ENCODE measurements around the gene EFCAB9. TPM values are rescaled to one million over a fixed set of nuclear protein-coding genes. Genes with fewer than 3 reads are reported as not detected.
A peak's percentile ranks its signal among the peaks of the same experiment; 100 is the strongest.
"Not testable (repeated sequence)": the region's sequence is repeated elsewhere in the genome, so short reads cannot be mapped to it uniquely, and the experiment has no call there.

The EFCAB9 gene
- total RNA-seq, 3 donors from 2014 or later: not detected

DNA sequence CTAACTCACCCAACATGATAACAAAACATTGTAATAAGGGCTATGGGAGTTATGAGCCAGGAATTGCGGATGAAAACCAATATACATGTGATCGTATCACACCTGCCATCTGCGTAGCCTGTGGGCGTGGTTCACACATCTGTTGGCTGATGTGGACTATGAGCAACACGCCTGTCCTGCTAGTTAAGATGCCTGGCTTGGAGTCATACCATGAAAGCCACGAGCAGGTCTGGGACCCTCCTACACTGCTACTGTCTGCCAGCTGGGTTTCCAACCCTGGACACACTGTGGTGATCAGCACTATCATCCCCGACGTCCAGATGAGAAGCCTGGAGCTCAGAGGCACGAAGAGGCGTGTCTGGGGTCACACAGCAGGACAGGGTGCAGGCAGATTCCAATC lies 46.1 kb upstream of the EFCAB9 start:
- DNase-seq (ENCODE audit: low spot score in 2 of 2): no peak
- TF ChIP-seq, protein P1, sequence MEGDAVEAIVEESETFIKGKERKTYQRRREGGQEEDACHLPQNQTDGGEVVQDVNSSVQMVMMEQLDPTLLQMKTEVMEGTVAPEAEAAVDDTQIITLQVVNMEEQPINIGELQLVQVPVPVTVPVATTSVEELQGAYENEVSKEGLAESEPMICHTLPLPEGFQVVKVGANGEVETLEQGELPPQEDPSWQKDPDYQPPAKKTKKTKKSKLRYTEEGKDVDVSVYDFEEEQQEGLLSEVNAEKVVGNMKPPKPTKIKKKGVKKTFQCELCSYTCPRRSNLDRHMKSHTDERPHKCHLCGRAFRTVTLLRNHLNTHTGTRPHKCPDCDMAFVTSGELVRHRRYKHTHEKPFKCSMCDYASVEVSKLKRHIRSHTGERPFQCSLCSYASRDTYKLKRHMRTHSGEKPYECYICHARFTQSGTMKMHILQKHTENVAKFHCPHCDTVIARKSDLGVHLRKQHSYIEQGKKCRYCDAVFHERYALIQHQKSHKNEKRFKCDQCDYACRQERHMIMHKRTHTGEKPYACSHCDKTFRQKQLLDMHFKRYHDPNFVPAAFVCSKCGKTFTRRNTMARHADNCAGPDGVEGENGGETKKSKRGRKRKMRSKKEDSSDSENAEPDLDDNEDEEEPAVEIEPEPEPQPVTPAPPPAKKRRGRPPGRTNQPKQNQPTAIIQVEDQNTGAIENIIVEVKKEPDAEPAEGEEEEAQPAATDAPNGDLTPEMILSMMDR (IDR thresholded peaks at IDR 0.05): no peak
- no peak for TF ChIP-seq POLR2A (IDR thresholded peaks at IDR 0.05)
- no peak for TF ChIP-seq POLR2AphosphoS5 (IDR thresholded peaks at IDR 0.05)
- Histone ChIP-seq H3K27ac (no peak overlapping the region), H3K4me1 (no peaks in the 10 kb centered on the region), H3K27me3 (no peaks in the 10 kb centered on the region), H3K9me3 (no peaks in the 10 kb centered on the region), H3K4me3 (no peak overlapping the region), H3K36me3 (no peaks in the 10 kb centered on the region)
- intact Hi-C loops (cut with DNase I; ENCODE audit: low total_unique reads): no loop called here

DNA sequence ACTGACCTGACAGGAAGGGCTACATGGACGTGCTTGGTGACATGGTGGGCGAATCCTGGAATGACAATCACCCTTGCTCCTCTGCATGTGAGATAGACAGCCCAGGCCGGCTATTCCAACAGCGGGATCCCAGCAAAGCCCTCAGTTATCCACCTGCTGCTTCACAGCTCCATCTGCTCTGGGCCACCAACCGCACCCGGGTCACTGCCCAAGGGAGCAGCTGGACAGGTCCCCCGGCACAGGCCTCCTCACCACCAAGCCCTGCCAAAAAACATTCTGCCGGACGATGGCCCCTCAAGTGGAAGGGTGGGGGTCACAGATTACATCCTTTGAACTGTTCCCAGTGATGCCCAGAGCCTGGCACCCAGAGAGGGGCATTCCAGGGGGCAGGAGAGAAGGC lies 45.6 kb upstream of the EFCAB9 start:
- TF ChIP-seq POLR2A (IDR thresholded peaks at IDR 0.05) (no peak), POLR2AphosphoS5 (IDR thresholded peaks at IDR 0.05) (no peak)
- TF ChIP-seq, protein P1 (IDR thresholded peaks at IDR 0.05): no peak
- no peaks in the 10 kb centered on the region for H3K9me3 ChIP-seq
- H3K27me3 ChIP-seq: no peaks in the 10 kb centered on the region
- H3K27ac ChIP-seq: no peak overlapping the region
- intact Hi-C loops (cut with DNase I; ENCODE audit: low total_unique reads): no loop called here
- H3K36me3 ChIP-seq: no peaks in the 10 kb centered on the region
- H3K4me3 ChIP-seq: no peak overlapping the region
- no peaks in the 10 kb centered on the region for H3K4me1 ChIP-seq
- no peak for DNase-seq (ENCODE audit: low spot score in 2 of 2)

DNA sequence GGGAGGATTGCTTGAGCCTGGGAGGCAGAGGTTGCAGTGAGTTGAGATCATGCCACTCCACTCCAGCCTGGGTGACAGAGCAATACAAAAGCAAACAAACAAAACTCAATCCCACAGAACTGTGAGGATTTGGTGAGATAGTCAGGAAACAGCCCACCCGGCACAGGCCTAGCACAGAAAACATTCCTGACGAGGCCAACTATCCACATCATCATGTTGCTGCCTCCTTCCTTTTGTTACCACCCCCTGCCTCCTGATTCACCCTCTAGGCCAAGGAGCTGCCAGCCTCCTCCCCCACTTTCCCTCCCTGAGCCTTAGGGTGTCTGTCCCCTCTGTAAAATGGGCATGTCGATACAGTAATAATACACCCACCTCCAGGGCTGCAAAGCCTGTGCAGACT lies 44.9 kb upstream of the EFCAB9 start:
- no peak for DNase-seq (ENCODE audit: low spot score in 2 of 2)
- H3K27ac ChIP-seq: no peak overlapping the region
- no peaks in the 10 kb centered on the region for H3K36me3 ChIP-seq
- no peak overlapping the region for H3K4me3 ChIP-seq
- no peak for TF ChIP-seq POLR2A (IDR thresholded peaks at IDR 0.05)
- no peak for TF ChIP-seq POLR2AphosphoS5 (IDR thresholded peaks at IDR 0.05)
- TF ChIP-seq, protein P1 (IDR thresholded peaks at IDR 0.05): no peak
- H3K27me3 ChIP-seq: no peaks in the 10 kb centered on the region
- H3K4me1 ChIP-seq: no peaks in the 10 kb centered on the region
- intact Hi-C loops (cut with DNase I; ENCODE audit: low total_unique reads): no loop called here
- no peaks in the 10 kb centered on the region for H3K9me3 ChIP-seq

GRCh38 chr5:172149481-172149880 lies 44.5 kb upstream of the EFCAB9 start:
- H3K27ac ChIP-seq; H3K4me3 ChIP-seq; DNase-seq (ENCODE audit: low spot score in 2 of 2); intact Hi-C loops (cut with DNase I; ENCODE audit: low total_unique reads); H3K36me3 ChIP-seq; H3K4me1 ChIP-seq; H3K9me3 ChIP-seq; H3K27me3 ChIP-seq: not testable (repeated sequence)

GRCh38 chr5:172150514-172151425 lies 43.2 kb upstream of the EFCAB9 start:
- Histone ChIP-seq H3K27ac (peak overlapping the region in 1 of 2 donors; percentile 21), H3K27me3 (no peaks in the 10 kb centered on the region), H3K4me3 (no peak overlapping the region), H3K36me3 (no peaks in the 10 kb centered on the region), H3K9me3 (no peaks in the 10 kb centered on the region), H3K4me1 (no peaks in the 10 kb centered on the region)
- intact Hi-C loops (cut with DNase I; ENCODE audit: low total_unique reads): no loop called here
- TF ChIP-seq POLR2AphosphoS5 (IDR thresholded peaks at IDR 0.05): peak in 1 of 3 donors; percentile 23
- no peak for TF ChIP-seq POLR2A (IDR thresholded peaks at IDR 0.05)
- no peak for DNase-seq (ENCODE audit: low spot score in 2 of 2)

DNA sequence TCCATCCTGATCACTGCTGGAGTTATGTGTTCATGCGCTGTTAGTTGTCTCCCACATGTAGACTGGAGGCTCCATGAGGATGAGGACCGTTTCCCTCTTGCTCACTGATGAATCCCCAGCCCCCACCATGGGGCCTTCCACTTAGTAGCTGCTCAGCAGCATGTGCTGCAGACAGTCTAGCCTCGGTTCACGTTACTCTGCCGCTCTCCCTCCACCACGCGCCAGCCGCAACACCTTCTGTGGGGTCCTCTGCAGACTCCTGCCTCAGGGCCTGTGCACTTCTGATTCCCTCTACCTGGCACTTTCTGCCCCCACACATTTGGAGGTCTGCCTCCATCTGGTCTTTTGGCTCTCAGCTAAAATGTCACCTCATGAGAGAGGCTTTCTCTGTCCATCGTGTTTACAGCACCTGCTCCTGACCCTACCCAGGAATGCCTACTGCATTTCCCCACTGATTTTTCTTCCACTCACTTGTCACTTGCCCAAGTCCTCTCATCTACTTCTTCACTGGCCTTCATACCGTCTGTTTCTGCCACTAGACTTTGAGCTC lies 42.2 kb upstream of the EFCAB9 start:
- Histone ChIP-seq H3K27ac (no peak overlapping the region), H3K9me3 (no peaks in the 10 kb centered on the region), H3K36me3 (no peaks in the 10 kb centered on the region), H3K4me1 (no peaks in the 10 kb centered on the region), H3K27me3 (no peaks in the 10 kb centered on the region), H3K4me3 (no peak overlapping the region)
- TF ChIP-seq, protein P1 (IDR thresholded peaks at IDR 0.05): no peak
- TF ChIP-seq POLR2AphosphoS5 (IDR thresholded peaks at IDR 0.05) (no peak), POLR2A (IDR thresholded peaks at IDR 0.05) (no peak)
- no peak for DNase-seq (ENCODE audit: low spot score in 2 of 2)
- intact Hi-C loops (cut with DNase I; ENCODE audit: low total_unique reads): no loop called here
